ENCODE measurements around the gene CTTNBP2.
A peak's percentile ranks its signal among the peaks of the same experiment; 100 is the strongest.

Gene CTTNBP2

DNA sequence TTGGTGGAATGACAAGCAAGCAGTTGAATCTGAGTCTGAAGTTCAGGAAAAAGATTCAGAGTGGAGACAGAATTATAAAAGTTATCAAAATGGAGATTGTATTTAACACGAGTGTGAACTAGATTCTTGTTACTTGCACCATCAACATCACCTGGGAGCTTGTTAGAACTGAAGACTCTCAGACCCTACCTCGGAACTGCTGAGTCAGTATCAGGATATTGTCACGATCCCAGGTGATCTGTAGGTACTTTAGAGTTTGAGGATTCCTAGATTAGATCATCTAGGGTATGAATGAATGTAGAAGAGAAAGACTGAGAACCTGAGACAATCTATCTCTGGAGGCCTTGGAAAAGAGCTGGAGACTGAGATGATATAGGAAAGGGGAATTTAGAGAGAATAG, 194.1 kb downstream of the CTTNBP2 start:
- no peak for DNase-seq

DNA sequence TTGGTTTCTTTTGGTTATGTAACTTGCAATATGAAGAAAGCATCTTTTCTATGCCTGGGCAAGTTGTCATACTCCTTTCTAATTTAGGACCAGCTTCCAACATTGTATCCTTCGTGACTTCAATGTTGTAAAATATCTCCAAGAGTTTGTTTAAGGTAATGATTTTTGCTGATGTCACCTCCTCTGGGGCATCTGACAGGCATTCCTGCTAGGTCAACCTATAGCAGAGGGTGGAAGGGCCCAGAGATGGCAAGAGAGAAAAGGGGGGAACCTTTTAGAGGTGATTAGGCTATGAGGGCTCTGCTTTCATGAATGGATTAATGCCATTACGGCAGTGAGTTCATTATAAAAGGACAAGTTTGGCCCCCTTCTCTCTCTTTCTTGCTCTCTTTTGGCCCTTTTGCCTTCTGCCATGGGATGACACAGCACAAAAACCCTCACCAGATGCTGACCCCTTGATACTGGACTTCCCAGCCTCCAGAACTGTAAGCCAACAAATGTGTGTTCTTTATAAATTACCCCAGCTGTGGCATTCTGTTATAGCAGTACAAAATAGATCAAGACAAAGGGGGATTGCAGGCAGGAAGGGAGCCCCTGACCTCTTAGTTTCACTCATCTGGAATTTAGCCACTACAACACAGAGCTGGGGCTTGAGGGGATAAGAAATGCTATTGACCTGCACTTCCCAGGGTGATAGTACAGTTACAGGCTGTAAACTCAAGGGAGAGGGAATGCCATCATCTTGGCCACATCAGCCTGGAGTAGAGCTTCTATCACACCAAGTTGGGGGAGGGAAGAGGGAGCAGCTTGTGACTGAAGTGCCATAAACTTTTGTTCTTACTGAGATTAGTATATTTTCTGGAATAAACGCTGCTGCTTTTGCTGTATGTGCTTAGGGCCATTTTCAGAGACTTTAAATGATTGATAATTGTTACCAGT, 197.5 kb downstream of the CTTNBP2 start:
- DNase-seq = no peak

DNA sequence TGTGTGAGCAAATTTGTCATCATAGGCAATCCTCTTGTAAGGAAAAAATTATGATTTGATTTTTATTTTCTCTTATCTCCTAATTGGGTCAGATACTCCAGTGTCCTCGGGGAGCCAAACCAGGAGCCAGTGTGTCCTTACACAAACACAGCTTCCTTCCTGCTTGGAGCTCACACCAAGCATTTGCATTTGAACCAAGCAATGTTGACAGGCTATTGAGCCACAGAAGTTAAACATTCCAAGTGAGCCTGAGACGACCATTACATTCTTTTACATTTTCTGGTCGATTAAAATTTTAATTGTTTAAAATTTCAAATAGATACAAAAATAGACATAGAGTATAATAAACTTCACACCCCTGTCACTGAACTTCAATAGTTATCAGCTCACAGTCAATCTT, 198.6 kb downstream of the CTTNBP2 start:
- no peak for DNase-seq

DNA sequence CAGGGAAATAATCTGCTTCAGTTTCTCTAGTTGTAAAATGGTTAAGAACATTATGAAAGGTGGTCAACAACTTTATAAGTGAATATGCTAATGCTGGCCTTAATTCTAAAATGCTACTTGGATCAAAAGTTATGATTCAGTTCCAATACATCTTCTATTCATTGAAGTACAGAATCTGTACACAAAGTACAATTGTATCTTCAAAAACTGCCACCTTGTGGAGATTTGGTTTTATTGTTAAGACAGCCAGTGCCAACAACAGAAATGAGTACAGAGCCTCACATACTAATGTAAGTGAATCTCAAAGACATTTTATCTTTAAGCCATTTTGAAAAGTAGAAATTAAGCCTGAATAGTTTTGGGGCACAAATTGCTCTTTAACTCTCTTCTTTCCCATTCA, 199.4 kb downstream of the CTTNBP2 start:
- peak; percentile 36 for DNase-seq

DNA sequence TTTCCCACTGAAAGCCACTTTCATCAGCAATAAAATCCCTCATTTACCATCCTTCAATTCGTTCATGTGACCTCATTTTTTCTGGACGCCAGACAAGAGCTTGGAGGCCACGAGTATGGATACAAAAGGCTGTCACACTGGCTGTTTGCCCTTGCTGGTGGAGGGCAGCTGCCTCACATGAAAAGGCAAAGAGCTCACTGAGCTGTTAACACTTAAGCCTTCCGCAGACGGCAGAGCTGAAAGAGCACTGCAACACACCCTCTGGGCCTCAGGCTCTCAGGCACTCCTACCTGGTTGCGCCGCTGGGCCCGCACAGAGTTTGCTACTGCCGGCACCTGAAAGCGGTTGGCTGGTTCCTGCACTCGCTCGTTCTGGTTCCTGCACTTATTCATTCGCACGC, 199.9 kb downstream of the CTTNBP2 start:
- peak; percentile 42 for DNase-seq

DNA sequence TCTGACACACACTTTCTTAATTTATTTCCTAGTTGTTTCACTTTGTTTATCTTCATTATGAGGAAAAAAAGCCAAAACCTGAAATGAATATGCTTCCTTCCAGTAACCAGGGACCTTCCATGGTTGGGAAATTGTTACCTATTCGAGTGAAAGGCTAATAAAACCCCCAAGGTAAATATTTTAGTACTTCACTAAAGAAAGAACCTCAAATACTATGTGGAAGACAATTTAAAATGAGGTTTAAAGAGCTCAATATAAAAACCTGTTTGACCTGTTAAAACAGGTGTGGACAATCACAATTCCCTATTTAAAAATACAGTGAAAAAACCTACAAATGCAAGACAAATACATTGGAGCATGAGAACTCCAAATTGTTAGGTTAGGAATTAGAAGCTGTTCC, 200.8 kb downstream of the CTTNBP2 start:
- DNase-seq = no peak

DNA sequence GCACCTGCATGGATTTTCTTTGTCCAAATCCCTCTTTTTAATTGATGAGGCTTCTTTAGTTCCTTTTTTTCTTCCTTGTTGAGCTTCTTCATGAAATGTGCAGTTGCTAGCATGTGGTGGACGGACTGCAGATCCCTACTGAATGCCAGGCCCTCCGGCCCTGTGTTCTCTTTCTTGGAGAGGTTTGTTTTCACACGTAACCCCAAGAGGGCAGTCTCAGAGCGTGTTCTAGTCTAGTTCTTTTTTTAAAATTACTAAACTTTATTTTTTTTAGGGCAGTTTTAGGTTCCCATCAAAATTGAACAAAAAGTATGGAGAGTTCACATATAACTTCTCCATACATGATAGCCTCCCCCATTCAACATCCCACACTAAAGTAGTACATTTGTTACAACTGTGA, 203.4 kb downstream of the CTTNBP2 start:
- DNase-seq = no peak

DNA sequence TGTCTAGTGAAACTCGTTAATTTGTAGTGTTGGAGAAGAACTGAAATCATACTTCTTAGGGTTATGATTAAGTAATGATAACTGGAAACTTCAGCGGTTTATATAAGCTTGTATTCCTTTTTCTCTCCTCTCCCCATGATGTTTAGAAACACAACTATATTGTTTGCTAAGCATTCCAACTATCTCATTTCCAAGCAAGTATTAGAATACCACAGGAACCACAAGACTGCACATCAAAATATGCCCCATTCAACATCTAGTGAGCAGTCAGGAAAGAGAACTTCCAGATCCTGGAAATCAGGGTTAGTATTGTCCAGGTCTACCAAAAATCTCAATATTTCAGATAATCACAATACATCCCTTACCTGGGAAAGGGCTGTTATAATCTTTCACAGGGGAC, 205.8 kb downstream of the CTTNBP2 start:
- DNase-seq = no peak

DNA sequence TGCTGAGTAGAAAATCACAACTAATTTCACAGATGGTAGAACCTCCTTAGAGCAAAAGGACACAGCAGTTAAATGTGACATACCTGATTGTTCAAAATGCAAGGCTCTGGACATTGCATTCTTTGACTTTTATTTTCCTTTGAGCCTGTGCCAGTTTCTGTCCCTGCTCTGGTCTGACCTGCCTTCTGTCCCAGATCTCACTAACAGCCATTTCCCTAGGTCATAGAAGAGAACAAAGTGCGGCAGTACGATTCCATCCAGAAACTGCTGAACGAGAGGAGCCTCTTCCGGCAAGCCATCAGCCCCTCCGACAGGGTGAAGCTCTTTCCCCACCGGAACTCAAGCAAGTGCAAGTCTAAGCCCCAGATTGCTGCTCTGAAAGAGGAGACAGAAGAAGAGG, 206.6 kb downstream of the CTTNBP2 start:
- no peak for DNase-seq

DNA sequence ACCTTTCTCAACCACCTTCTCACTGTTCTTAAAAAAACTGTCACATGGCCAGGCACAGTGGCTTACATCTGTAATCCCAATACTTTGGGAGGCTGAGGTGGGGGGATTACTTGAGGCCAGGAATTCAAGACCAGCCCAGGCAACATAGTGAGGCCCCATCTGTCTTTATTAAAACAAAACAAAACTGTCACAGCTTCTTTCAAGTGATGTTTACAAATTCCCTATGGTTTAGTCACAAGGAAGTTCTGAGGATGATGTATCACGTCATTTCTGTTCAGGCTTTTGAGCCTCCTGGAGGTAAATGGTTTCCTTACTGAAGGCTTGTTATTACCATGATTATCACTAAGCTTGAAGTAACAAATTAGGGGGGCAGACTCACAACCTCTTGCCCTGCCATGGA, 207.2 kb downstream of the CTTNBP2 start:
- DNase-seq = no peak

DNA sequence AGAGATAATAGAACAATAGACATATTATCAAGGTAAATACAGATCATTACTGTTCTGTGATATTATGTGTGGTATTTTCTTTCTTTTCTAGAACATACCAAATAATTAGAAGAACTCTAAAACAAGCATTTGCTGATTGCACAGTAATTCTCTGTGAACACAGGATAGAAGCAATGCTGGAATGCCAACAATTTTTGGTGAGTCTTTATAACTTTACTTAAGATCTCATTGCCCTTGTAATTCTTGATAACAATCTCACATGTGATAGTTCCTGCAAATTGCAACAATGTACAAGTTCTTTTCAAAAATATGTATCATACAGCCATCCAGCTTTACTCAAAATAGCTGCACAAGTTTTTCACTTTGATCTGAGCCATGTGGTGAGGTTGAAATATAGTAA, 207.9 kb downstream of the CTTNBP2 start:
- DNase-seq = no peak

DNA sequence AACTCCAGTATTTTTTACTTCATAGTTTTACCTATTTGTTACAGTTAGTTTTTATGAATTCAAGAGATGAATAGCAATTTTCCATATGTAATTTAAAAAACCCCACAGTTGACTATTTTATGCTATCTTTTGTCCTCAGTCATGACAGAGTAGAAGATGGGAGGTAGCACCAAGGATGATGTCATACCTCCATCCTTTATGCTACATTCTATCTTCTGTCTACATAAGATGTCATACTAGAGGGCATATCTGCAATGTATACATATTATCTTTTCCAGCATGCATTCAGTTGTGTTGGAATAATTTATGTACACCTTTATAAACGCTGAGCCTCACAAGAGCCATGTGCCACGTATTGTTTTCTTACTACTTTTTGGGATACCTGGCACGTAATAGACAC, 209.2 kb downstream of the CTTNBP2 start:
- DNase-seq = no peak

DNA sequence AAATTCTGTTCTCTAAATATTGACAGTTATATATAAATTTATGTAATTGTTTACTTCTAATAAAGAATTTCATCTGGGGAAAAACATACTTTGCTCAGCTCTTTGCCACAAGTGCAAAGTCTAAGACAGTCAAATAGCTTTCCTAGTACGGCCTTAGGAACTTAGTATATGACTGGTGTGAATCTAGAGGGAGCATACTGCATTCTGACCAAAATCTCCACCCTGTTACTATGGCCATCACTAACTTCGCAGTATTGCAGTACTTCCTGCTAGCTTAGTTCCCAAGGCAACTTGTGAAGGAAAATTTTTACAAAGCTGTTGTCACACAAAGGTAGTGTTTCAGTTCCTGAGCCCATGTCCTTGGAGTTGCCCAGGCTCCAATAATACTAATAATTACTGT, 211.9 kb downstream of the CTTNBP2 start:
- no peak for DNase-seq
